ENCODE data around the gene KDM5A. TPM values are rescaled to one million over a fixed set of nuclear protein-coding genes. Genes with fewer than 3 reads are reported as not detected.
A peak's percentile ranks its signal among the peaks of the same experiment; 100 is the strongest.
"Not testable (repeated sequence)": the region's sequence is repeated elsewhere in the genome, so short reads cannot be mapped to it uniquely, and the experiment has no call there.

The KDM5A gene
- total RNA-seq, 1 experiment from 2014 or later, result 56.9 TPM

DNA sequence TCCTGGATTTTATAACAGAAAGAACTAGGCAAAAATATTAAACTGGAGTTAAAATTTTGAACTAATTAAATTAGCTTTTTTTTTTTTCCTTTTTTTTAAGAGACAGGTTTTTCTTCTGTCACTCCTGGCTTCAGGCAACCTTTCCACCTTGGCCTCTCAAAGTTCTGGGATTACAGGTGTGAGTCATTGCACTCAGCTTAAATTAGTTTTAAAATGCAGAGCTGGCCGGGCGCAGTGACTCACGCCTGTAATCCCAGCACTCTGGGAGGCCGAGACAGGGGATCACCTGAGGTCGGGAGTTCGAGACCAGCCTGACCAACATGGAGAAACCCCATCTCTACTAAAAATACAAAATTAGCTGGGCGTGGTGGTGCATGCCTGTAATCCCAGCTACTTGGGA, 39.5 kb downstream of the KDM5A start:
- not testable (repeated sequence) for H3T11ph ChIP-seq (ENCODE audit: low read length); H3K9me3 Mint-ChIP-seq

GRCh38 chr12:343036-343435, 46.1 kb downstream of the KDM5A start:
- not testable (repeated sequence) for H3K4me1 ChIP-seq (ENCODE audit: insufficient read depth, low read length); H3K14ac ChIP-seq (ENCODE audit: insufficient read depth, low read length); H3K18ac ChIP-seq (ENCODE audit: insufficient read length, low read depth, low read length); H3K9ac ChIP-seq (ENCODE audit: extremely low read depth, insufficient read length, low read length); H4K5ac ChIP-seq (ENCODE audit: insufficient read length, low read depth, low read length); H3K9me3 ChIP-seq (ENCODE audit: control insufficient read depth, low read depth, low read length); H2BK120ac ChIP-seq (ENCODE audit: low read depth, low read length, poor library complexity, severe bottlenecking); H3K23ac ChIP-seq (ENCODE audit: insufficient read length, low read depth, low read length); H2AFZ ChIP-seq (ENCODE audit: low read length); H3T11ph ChIP-seq (ENCODE audit: low read length); H3K79me2 ChIP-seq (ENCODE audit: insufficient read depth, low read length); H2BK15ac ChIP-seq (ENCODE audit: low read depth, low read length); H2BK5ac ChIP-seq (ENCODE audit: insufficient read length, low read length); H2BK20ac ChIP-seq (ENCODE audit: low read depth, low read length, poor library complexity, severe bottlenecking); H3K79me1 ChIP-seq (ENCODE audit: insufficient read depth, low read depth, low read length, poor library complexity, severe bottlenecking); H2BK12ac ChIP-seq (ENCODE audit: insufficient read length, low read depth, low read length); H4K8ac ChIP-seq (replicated peaks; ENCODE audit: insufficient read length, low read depth, low read length); H4K91ac ChIP-seq (ENCODE audit: insufficient read length, low read depth, low read length); H3K9me3 Mint-ChIP-seq; H2AK5ac ChIP-seq (ENCODE audit: insufficient read length, low read length); H3K56ac ChIP-seq (ENCODE audit: insufficient read length, low read depth, low read length); H3K4me2 ChIP-seq (ENCODE audit: insufficient read depth, insufficient read length, low read length); H3K27me3 ChIP-seq (ENCODE audit: insufficient read depth, low read length); H3K27ac ChIP-seq (ENCODE audit: insufficient read length, low read depth, low read length); H3K4me1 Mint-ChIP-seq; H4K20me1 ChIP-seq (ENCODE audit: control insufficient read depth, insufficient read depth, insufficient read length); H3K4ac ChIP-seq (ENCODE audit: low read depth, low read length); H3K27me3 Mint-ChIP-seq (ENCODE audit: low read depth); H3K23me2 ChIP-seq (ENCODE audit: insufficient read length, low read depth, low read length, poor library complexity, severe bottlenecking); H3K4me3 Mint-ChIP-seq
- peak; percentile 63 for DNase-seq
- no CpG with 5 or more reads among the region's 7 CpGs for WGBS (ENCODE audit: extremely low coverage, insufficient read length, low lambda C conversion rate)
- Mint-ChIP-seq H3K36me3 (ENCODE audit: insufficient read depth in 1 of 3, low read depth in 3 of 3) (peaks cover 43 to 58% (median 50%) of the 10 kb centered on the region in 3 experiments), H3K27ac (peak overlapping the region in 1 of 3 experiments; percentile 31; a peak in 1 of 7 replicates)

More for the DNA sequence above, 39.5 kb downstream of the KDM5A start:
- not testable (repeated sequence) for H2AFZ ChIP-seq (ENCODE audit: low read length); H3K4me1 ChIP-seq (ENCODE audit: insufficient read depth, low read length); H4K91ac ChIP-seq (ENCODE audit: insufficient read length, low read depth, low read length); H3K79me1 ChIP-seq (ENCODE audit: insufficient read depth, low read depth, low read length, poor library complexity, severe bottlenecking); H4K5ac ChIP-seq (ENCODE audit: insufficient read length, low read depth, low read length); H3K23ac ChIP-seq (ENCODE audit: insufficient read length, low read depth, low read length); H3K9ac ChIP-seq (ENCODE audit: extremely low read depth, insufficient read length, low read length); H2BK12ac ChIP-seq (ENCODE audit: insufficient read length, low read depth, low read length); H2BK20ac ChIP-seq (ENCODE audit: low read depth, low read length, poor library complexity, severe bottlenecking); H4K8ac ChIP-seq (replicated peaks; ENCODE audit: insufficient read length, low read depth, low read length); H3K18ac ChIP-seq (ENCODE audit: insufficient read length, low read depth, low read length); H2BK5ac ChIP-seq (ENCODE audit: insufficient read length, low read length); H3K27ac Mint-ChIP-seq; H3K4me1 Mint-ChIP-seq; H2BK15ac ChIP-seq (ENCODE audit: low read depth, low read length); H3K4ac ChIP-seq (ENCODE audit: low read depth, low read length); H3K9me3 ChIP-seq (ENCODE audit: control insufficient read depth, low read depth, low read length); H2BK120ac ChIP-seq (ENCODE audit: low read depth, low read length, poor library complexity, severe bottlenecking); H2AK5ac ChIP-seq (ENCODE audit: insufficient read length, low read length); H3K27me3 ChIP-seq (ENCODE audit: insufficient read depth, low read length); H3K4me3 Mint-ChIP-seq; H3K23me2 ChIP-seq (ENCODE audit: insufficient read length, low read depth, low read length, poor library complexity, severe bottlenecking); H3K79me2 ChIP-seq (ENCODE audit: insufficient read depth, low read length); H3K27ac ChIP-seq (ENCODE audit: insufficient read length, low read depth, low read length); DNase-seq; H4K20me1 ChIP-seq (ENCODE audit: control insufficient read depth, insufficient read depth, insufficient read length); H3K27me3 Mint-ChIP-seq (ENCODE audit: low read depth); H3K14ac ChIP-seq (ENCODE audit: insufficient read depth, low read length); H3K56ac ChIP-seq (ENCODE audit: insufficient read length, low read depth, low read length); H3K4me2 ChIP-seq (ENCODE audit: insufficient read depth, insufficient read length, low read length)
- H3K36me3 Mint-ChIP-seq (ENCODE audit: insufficient read depth in 1 of 3, low read depth in 3 of 3), result peaks cover 51 to 72% (median 61%) of the 10 kb centered on the region in 3 experiments
- no CpG with 5 or more reads among the region's 7 CpGs for WGBS (ENCODE audit: extremely low coverage, insufficient read length, low lambda C conversion rate)

All from H9 (cell line).